ENCODE data around the gene C14orf180.
"Not testable (repeated sequence)": the region's sequence is repeated elsewhere in the genome, so short reads cannot be mapped to it uniquely, and the experiment has no call there.

C14orf180 gene

DNA sequence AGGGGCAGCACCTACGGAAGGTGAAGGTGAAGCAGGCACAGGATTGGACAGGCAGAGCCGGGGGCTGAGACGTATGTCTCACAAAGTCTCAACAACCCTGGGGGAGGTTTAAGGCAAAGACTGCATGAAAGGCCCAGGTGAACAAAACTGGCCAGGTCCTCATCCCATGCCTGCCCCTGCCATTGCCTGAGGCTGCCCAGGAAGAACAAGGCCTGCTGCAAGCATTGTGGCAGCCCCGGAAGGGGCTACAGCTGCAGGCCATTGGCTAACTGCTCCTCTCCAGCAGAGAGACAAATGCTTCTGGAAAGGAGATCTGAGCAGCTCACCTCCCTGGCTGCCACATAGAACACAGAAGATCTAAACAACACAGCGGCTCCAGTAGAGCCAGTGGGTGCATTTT, 45.4 kb downstream of the C14orf180 start:
- DNase-seq, result no peak

GRCh38 chr14:104632781-104633180, 53.2 kb downstream of the C14orf180 start:
- DNase-seq, result no peak

DNA sequence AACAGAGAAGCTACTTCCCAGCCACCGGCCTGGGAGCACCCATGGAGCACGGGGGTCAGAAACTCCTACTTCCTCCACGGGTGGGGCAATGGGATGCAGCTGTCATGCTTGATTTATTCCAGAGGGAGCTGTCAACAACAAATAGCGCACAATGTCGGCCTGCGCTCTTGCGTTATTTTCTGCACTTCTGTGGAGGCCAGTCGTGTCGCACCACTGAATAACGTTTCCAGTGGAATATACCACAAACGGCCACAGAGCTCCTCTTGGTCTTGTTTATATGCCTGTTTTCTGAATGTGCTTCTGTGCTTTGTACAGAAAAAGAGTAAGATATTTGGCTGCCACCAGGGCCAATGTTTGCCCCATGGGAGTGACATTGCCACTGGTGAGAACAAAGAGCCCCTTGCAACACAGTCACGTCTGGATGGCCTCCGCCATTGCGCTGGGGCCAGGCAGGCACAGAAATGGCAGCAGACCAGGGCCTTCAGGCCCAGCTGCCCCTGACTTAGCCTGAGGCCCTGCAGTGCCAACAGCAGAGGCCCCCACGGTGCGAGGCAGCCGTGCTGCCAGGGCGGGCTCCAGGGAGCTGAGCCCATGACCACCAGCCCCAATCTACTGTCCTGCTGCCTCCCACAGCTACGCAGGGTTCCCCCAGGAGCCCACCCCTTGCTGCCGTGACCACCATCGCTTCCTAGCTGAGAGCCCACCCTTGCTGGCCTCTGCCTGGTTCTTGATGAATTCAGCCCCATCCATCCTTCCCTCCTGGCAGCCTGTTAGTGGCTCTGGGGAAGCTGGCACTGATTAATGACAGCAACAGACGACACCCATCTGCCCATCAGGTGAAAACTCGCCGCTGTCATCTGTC, 53.9 kb downstream of the C14orf180 start:
- no peak for DNase-seq

DNA sequence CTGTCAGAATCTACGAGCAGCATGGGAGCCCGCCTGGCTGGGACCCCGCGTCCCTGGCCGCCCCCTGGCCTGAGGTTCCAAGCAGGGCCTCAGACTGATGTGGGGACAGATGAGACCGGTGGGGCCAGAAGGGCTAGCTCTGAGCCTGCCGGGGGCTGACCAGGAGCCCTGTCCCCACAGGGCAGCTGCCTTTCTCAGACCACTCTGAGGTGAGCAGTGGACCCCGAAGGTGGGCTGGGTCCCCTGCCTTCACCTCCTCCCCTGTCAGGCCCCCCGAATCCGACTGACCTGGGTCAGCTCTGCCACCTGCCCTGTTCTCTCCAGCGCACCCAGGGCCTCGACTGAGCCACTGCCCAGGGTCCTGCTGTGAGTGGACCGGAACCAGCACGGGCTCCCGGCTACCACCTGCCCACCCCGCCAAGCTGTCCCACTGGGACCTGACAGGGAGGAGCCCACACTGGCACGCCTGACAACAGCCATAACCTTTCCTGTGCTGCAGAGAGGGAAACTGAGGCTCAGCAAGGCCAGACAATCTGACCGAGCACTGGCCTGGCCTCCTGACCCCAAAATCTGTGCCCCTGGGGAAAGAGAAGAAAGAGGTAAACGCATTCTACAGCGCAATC, 54.7 kb downstream of the C14orf180 start:
- no peak for DNase-seq

DNA sequence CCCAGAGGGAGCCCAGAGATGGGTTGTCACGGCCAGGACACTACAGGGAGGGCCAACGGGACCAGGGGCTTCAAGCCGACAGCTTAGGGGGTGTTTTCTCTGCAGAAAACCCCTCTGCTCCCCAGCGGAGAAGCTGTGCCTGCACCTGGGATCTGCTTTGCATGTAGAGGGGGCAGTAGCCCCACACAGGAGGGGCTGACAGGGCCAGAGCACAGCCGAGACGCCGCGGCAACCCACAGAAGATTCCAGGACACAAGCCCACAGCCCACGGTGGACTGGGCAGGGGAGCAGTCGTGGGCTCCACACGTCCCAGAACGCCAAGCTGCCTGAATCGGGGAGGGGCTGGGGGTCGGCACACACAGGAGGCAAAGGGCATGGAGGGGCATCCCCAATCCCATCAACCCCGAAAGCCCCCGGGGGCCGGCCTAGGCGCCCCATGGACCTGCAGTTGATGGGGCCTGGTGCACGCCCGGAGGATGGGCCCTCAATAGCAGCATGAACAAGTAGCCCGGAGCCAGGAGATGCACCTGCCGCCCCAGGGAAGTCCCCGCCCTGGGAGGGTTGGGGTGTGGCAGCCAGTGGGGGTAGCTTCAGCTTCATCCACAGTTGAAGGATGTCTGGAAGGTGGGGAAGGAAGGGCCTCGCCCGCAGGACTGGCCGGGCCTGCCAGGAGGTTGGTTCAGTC, 55.5 kb downstream of the C14orf180 start:
- DNase-seq, result no peak

DNA sequence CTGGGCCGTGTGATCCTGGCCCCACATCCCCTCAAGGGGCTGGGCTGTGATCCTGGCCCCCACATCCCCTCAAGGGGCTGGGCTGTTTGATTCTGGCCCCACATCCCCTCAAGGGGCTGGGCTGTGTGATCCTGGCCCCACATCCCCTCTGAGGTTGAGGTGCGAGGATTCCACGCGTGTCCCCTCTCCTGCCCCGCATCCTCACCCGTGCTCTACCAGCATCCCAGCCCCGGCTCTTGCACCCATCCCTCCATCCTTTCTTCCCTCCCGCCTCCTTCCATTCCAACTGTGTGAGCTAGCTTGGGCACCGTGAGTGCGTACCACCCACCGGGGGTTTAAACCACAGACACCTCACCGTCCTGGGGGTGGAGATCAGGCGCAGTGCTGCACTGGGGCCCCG, 56.2 kb downstream of the C14orf180 start:
- no peak for DNase-seq

- no peak for DNase-seq
Observed at GRCh38 chr14:104636131-104636530, 56.6 kb downstream of the C14orf180 start.

DNA sequence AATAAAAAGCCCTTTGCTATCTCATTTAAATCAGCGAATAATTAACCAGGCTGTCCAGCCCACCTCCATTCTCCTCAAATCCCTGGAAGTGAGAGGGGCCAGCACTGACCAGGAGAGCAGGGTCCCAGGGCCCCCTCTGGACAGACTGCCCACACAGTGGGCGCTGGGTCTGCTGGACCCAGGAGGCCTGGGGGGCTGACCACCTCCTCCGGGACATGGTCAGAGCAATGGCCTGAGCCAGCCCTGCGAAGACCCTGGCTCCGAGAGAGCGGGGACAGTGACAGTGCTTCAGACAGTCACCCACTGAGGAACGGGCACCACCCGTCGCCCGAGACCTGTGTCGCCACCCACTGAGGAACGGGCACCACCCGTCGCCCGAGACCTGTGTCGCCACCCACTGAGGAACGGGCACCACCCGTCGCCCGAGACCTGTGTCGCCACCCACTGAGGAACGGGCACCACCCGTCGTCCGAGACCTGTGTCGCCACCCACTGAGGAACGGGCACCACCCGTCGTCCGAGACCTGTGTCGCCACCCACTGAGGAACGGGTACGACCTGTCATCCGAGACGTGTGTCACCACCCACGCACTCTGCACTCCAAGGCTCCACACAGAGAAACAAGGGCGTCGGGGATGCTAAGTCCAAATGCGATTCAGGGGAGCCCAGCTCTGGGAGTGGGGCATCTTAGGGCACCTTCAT, 57.4 kb downstream of the C14orf180 start:
- DNase-seq, result not testable (repeated sequence)

GRCh38 chr14:104637546-104638003, 58.0 kb downstream of the C14orf180 start:
- no peak for DNase-seq

DNA sequence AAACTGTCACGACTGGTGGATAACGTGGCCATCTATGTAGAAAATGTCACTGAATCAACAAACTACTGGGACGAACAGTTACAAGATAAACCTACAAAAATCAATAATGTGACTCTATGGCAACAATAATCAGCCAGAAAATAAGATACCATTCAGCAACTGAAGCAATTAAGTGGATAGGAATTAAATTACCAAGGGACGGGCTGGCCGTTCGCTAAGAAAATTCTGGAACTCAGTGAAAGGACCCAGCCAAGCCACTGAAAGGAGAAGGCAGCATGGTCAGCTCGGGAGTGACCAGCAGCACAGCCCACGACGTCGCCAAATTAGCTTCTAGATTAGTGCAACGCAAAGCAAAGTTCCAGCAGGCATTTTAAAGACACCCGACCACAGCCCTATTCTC, 58.6 kb downstream of the C14orf180 start:
- no peak for DNase-seq

DNA sequence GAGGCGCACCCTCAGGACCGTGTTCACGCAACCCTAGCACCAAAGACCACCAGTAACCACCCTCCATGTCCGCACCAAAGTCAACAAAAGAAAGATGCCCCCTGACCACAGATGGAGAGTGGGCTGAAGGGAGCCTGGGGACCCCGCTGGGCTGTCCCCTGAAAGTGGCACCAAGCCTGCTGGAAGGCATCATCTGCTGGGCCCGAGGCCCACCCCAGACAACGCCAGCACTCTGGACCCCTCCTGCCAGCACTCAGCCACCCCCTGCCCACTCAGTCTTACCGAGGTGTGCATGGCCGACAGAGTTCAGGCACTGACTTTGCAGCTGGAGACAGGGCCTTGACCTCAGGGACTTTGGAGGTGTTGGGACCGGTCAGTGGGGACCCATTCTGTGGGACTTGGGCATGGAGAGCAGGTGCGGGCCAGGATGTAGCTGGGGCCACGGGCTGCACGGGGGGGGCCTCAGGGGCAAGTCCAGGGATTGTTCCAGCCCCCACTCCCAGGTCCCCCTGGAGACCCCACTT, 59.4 kb downstream of the C14orf180 start:
- no peak for DNase-seq

DNA sequence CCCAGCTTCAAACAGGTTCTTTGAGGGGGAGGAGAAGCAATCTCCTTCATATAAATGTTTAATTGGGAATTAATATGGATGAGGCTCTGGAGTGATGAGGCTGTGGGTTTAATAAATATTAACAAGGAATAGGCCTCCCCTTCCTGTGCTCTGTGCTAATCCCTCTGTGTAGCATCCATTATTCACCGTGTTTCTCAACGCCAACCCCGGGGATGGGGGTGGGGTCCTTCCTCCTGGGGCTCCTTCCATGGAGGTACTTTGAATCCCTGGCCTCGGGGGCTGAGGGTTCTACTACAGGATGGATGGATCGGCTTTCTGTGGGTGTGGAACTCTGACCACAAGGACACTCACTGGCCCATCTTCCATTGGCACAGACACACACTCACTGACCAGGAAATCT, 59.9 kb downstream of the C14orf180 start:
- no peak for DNase-seq

Data from hematopoietic multipotent progenitor cell treated with erythropoietin and hydrocortisone succinate and interleukin-3 and kit ligand, for 6 days (in vitro differentiated cells).